ENCODE data around the gene EIF4G1. TPM values are rescaled to one million over a fixed set of nuclear protein-coding genes. Genes with fewer than 3 reads are reported as not detected.

Gene EIF4G1
- total and polyA plus RNA-seq, 2 of the 8 experiments (the other 6 are each of a cell fraction or from before 2014, with no cell fraction given), result 318 to 473 TPM

DNA sequence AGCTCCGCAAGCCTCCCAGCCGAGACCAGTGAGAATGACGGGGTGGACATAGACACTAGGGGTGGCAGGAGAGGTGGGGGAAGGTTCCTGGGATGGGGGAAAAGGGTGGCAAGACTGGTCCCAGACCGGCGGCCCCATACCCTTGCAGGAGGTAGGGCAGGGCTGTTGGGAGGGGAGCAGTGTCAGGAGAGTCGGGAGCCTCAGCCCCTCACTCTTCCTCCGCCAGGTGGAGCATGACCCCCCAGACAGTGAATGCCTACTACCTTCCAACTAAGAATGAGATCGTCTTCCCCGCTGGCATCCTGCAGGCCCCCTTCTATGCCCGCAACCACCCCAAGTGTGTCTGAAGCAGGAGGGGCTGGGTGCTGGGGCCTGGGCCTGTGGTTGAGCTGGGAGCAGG lies 24.1 kb upstream of the EIF4G1 start:
- TF ChIP-seq CTCF (IDR thresholded peaks at IDR 0.05; ENCODE audit: control extremely low read depth in 1 of 3, insufficient read depth in 1 of 3, low read depth in 1 of 3, low read length in 3 of 3) (peak; percentile 19 to 49 (median 41); a peak in 3 of 4 replicates), GABPA (IDR thresholded peaks at IDR 0.05; ENCODE audit: borderline replicate concordance, insufficient read depth, low read length) (no peak)
- H3K4me2 ChIP-seq (ENCODE audit: insufficient read depth in 1 of 2, low read depth in 2 of 2, low read length in 2 of 2), result no peak overlapping the region
- no peaks in the 10 kb centered on the region for H3K79me1 ChIP-seq (ENCODE audit: low read depth, low read length)
- H3K23me2 ChIP-seq (ENCODE audit: low read depth, low read length), result no peaks in the 10 kb centered on the region
- no peak overlapping the region for H4K5ac ChIP-seq (ENCODE audit: insufficient read length, low read depth, low read length)
- ChIA-PET POLR2A (ENCODE audit: partially characterized antibody) (interaction anchor here (0.7 kb wide), 1 partner anchor 105 kb away, joined by 3 read pairs; the partner anchor contains the start of gene ABCF3), CTCF (ENCODE audit: partially characterized antibody) (interaction anchor here (0.6 to 8.3 kb wide), 14 partner anchors 7 to 385 kb away, joined by 3 to 52 read pairs (median 4); partner anchors contain the start of genes CAMK2N2 and VWA5B2)
- no peak overlapping the region for H2BK5ac ChIP-seq (ENCODE audit: low read depth, low read length)
- H4K8ac ChIP-seq (ENCODE audit: extremely low read depth, insufficient read depth, low read length), result no peak overlapping the region
- H2AK5ac ChIP-seq (ENCODE audit: low read depth, low read length), result no peak overlapping the region
- no peak overlapping the region for H2BK20ac ChIP-seq (ENCODE audit: low read length)
- WGBS, 2 experiments (ENCODE audit: extremely low coverage in 1 of 2, insufficient coverage in 1 of 2, insufficient read length in 1 of 2, insufficient replicate concordance in 2 of 2, low coverage in 1 of 2, low lambda C conversion rate in 2 of 2, missing lambda C conversion rate in 1 of 2), result 74% methylated on average over 8 of the region's 10 CpGs; no CpG with 5 or more reads in 1 of the 2 experiments
- no peaks in the 10 kb centered on the region for H3K27me3 ChIP-seq (replicated peaks in 1 of 4; ENCODE audit: control insufficient read depth in 3 of 4, extremely low read depth in 1 of 4, insufficient read depth in 3 of 4, low read length in 3 of 4)
- no peak overlapping the region for H3K9ac ChIP-seq (replicated peaks in 1 of 4; ENCODE audit: extremely low read depth in 1 of 4, low read depth in 3 of 4, low read length in 3 of 4)
- no peaks in the 10 kb centered on the region for H3K9me3 ChIP-seq (ENCODE audit: insufficient read depth in 2 of 2, low read depth in 1 of 2, low read length in 1 of 2)
- FAIRE-seq, result no peak
- no peak overlapping the region for H3K23ac ChIP-seq (ENCODE audit: insufficient read length)
- H3K36me3 ChIP-seq (ENCODE audit: control insufficient read depth in 2 of 4, insufficient read depth in 4 of 4, low read length in 3 of 4), result no peaks in the 10 kb centered on the region
- no peak overlapping the region for H2BK120ac ChIP-seq (replicated peaks; ENCODE audit: low read depth, low read length)
- no peaks in the 10 kb centered on the region for H3K79me2 ChIP-seq (ENCODE audit: control insufficient read depth in 1 of 2, insufficient read depth in 2 of 2, low read length in 2 of 2)
- H4K91ac ChIP-seq (replicated peaks; ENCODE audit: insufficient read length, low read length), result no peak overlapping the region
- no peak overlapping the region for H2BK12ac ChIP-seq (ENCODE audit: low read depth, low read length)
- no peak overlapping the region for H3K14ac ChIP-seq (ENCODE audit: insufficient read length)
- H3K27ac ChIP-seq (ENCODE audit: low read depth, low read length), result no peak overlapping the region
- no peak overlapping the region for H3K4me3 ChIP-seq (ENCODE audit: extremely low read depth in 1 of 4, insufficient read depth in 2 of 4, low read depth in 3 of 4, low read length in 4 of 4)
- H3K4ac ChIP-seq (replicated peaks; ENCODE audit: insufficient read length, low read depth, low read length), result no peak overlapping the region
- H3K18ac ChIP-seq (ENCODE audit: extremely low read depth, low read length), result no peak overlapping the region
- peak in 1 of 2 experiments; percentile 58 for DNase-seq (ENCODE audit: low read depth in 1 of 2, low spot score in 2 of 2)
- H4K20me1 ChIP-seq (replicated peaks in 1 of 2; ENCODE audit: control insufficient read depth in 1 of 2, insufficient read depth in 2 of 2, low read length in 2 of 2), result no peaks in the 10 kb centered on the region
- H3K56ac ChIP-seq (replicated peaks; ENCODE audit: insufficient read length, low read depth, low read length), result no peak overlapping the region
- H3K4me1 ChIP-seq (replicated peaks in 1 of 4; ENCODE audit: control insufficient read depth in 3 of 4, insufficient read depth in 4 of 4, low read length in 3 of 4), result no peaks in the 10 kb centered on the region
- H2AFZ ChIP-seq (ENCODE audit: low read length), result no peak overlapping the region
- no peak overlapping the region for H2BK15ac ChIP-seq (ENCODE audit: low read length)

Data from H1 (cell line).